SU-DHL-6 (cell line): ENCODE data around the gene TRAK1.

Experiments used
- H2AFZ ChIP-seq: fragments of 200-600 bp; sonication (generic); 2 replicates; pipeline ENCODE4 v1.6.1; 2014; ENCODE audit warnings: low read depth, mild to moderate bottlenecking, moderate library complexity, mixed read lengths, antibody characterized with exemption, low read length; ENCODE audit not compliant: severe bottlenecking
- H3F3A ChIP-seq: fragments of 200-600 bp; shearing (Covaris generic); 2 replicates; pipeline ENCODE4 v1.6.0; 2016; ENCODE audit warnings: antibody characterized with exemption, mild to moderate bottlenecking; ENCODE audit not compliant: insufficient read depth
- H3K27ac ChIP-seq: fragments of 200-600 bp; sonication (generic); 2 replicates; pipeline ENCODE4 v1.5.1; 2016; ENCODE audit warnings: low read depth, mild to moderate bottlenecking, low read length, moderate library complexity, mixed read lengths
- H3K27me3 ChIP-seq: fragments of 200-600 bp; sonication (generic), shearing (Covaris generic); 2 replicates; pipeline ENCODE4 v1.6.0; 2014; ENCODE audit warnings: mild to moderate bottlenecking, low read length
- H3K36me3 ChIP-seq: fragments of 200-600 bp; sonication (generic); 2 replicates; pipeline ENCODE4 v1.6.1; 2014; ENCODE audit warnings: mild to moderate bottlenecking, low read length, mixed read lengths
- H3K4me2 ChIP-seq: fragments of 300-600, 200-600 bp; shearing (Covaris generic), sonication (generic); 2 replicates; pipeline ENCODE4 v1.6.0; 2014; ENCODE audit warnings: low read length, low read depth, mild to moderate bottlenecking; ENCODE audit not compliant: poor library complexity, severe bottlenecking
- H3K4me3 ChIP-seq: fragments of 200-600 bp; sonication (generic); 2 replicates; pipeline ENCODE4 v1.5.1; 2014; ENCODE audit warnings: antibody characterized with exemption, low read length, mild to moderate bottlenecking, mixed read lengths; ENCODE audit not compliant: insufficient read depth, poor library complexity, severe bottlenecking
- H3K79me2 ChIP-seq: fragments of 200-600 bp; sonication (generic); 2 replicates; pipeline ENCODE4 v1.6.1; 2014; ENCODE audit warnings: mild to moderate bottlenecking, low read length, moderate library complexity; ENCODE audit not compliant: insufficient read depth
- H3K9ac ChIP-seq: fragments of 200-600 bp; sonication (generic); 2 replicates; pipeline ENCODE4 v1.7.0; 2014; ENCODE audit warnings: mild to moderate bottlenecking, low read length
- H3K9me2 ChIP-seq: fragments of 200-600 bp; sonication (generic); replicated peaks from 2 replicates; pipeline ENCODE4 v1.6.1; 2014; ENCODE audit warnings: low read length; ENCODE audit not compliant: insufficient read depth
- H3K9me3 ChIP-seq: fragments of 200-600 bp; sonication (generic); 2 replicates; pipeline ENCODE4 v1.6.1; 2014; ENCODE audit warnings: low read length, mixed read lengths; ENCODE audit not compliant: insufficient read depth
- H4K20me1 ChIP-seq: fragments of 200-600 bp; sonication (generic); 2 replicates; pipeline ENCODE4 v1.6.1; 2014; ENCODE audit warnings: low read depth, mild to moderate bottlenecking, antibody characterized with exemption, low read length, moderate library complexity, mixed read lengths
- CTCF ChIP-seq: fragments of 200-600 bp; sonication (generic); IDR thresholded peaks from one replicate; pipeline ENCODE4 v1.5.1; 2017; ENCODE audit warnings: antibody characterized with exemption, mild to moderate bottlenecking, low read length, moderate library complexity; ENCODE audit not compliant: insufficient read depth, poor library complexity, severe bottlenecking
- EZH2phosphoT487 ChIP-seq: fragments of 200-600 bp; sonication (generic), shearing (Covaris generic); conservative IDR thresholded peaks from 2 replicates; pipeline ENCODE4 v1.6.1; 2018; ENCODE audit warnings: mild to moderate bottlenecking, antibody characterized with exemption, low read length, moderate library complexity, mixed read lengths

TRAK1 gene

DNA sequence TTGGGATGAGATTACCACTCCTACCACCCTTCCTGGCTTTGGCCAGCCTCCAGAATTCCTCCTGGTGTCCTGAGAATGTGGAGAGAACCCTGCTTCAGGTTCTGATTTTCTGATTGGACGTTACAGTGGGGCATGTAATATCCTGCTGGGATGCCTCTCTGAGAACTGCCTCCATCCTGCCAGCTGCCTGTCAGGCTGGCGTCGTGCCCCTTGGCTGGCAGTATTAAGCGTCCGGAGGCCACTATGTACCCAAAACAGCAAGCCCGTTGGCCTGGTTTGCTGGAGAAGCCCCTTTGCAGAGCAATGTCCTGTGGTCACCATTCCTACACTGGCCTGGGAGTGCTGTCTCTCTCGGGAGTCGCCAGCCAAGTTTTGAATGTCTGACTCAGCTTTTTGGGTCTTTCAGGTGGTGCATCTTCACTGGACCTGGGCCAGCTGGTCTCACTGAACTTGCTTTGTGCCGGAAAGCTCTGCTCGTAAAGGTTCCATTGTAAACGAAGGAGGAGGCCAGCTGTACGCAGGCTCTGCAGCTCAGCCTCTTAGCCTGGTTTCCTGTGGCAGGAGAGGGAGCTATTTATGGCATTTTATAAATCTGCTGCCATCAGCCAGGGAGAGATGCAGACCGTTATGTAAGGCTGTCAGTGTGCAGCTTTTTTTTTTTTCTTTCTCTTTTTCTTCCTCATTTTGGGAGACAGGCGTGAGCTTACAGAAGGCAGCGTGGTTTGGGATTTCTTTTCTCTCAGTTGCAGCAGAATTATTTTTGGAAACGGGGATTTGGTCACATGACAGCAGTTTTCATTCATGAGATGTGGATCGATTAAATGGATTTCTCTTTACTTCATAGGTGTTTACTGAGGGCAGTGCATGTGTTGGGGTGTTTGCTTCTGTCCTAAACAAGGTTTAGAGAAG, 19.0 kb upstream of the TRAK1 start:
- no peaks in the 10 kb centered on the region for H3K36me3 ChIP-seq
- no peaks in the 10 kb centered on the region for H3K27me3 ChIP-seq
- H3K9me3 ChIP-seq, result no peaks in the 10 kb centered on the region
- peak overlapping the region; percentile 30 for H3K9ac ChIP-seq
- H4K20me1 ChIP-seq, result no peaks in the 10 kb centered on the region
- peak overlapping the region; percentile 84 for H3K27ac ChIP-seq
- H2AFZ ChIP-seq, result no peak overlapping the region
- peak overlapping the region; percentile 4 for H3K4me3 ChIP-seq
- peaks cover 35% of the 10 kb centered on the region for H3F3A ChIP-seq
- H3K9me2 ChIP-seq, result no peaks in the 10 kb centered on the region
- no peak for TF ChIP-seq EZH2phosphoT487
- TF ChIP-seq CTCF, result no peak
- H3K4me2 ChIP-seq, result peak overlapping the region; percentile 68
- peaks cover 96% of the 10 kb centered on the region for H3K79me2 ChIP-seq

DNA sequence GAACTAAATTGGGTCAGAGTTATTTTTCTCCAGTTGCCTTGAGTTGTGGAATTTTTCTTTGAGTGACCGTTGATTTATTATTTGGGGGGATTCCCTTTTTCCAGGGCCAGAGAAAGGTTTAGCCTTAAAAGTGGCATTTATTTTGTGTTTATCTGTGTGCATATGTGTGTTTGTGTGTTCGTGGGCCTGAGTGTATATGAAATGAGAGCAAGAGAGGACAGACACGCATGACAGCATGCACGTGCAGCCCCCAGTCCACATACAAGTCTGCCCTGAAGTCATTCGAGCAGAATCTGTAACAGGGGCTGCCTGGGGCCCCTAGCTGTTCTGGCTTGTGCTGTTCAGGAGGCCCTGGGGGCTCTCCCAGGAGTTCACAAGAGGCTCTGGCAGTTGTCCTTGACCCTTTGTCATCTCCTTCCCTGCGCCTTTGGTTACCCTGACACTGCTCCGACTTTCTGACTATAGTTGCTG, 18.3 kb upstream of the TRAK1 start:
- no peaks in the 10 kb centered on the region for H4K20me1 ChIP-seq
- no peaks in the 10 kb centered on the region for H3K9me3 ChIP-seq
- peak overlapping the region; percentile 30 for H3K9ac ChIP-seq
- H3K9me2 ChIP-seq, result no peaks in the 10 kb centered on the region
- H3K27ac ChIP-seq, result peak overlapping the region; percentile 84
- TF ChIP-seq CTCF (no peak), EZH2phosphoT487 (no peak)
- H3K27me3 ChIP-seq, result no peaks in the 10 kb centered on the region
- peak overlapping the region; percentile 68 for H3K4me2 ChIP-seq
- no peaks in the 10 kb centered on the region for H3K36me3 ChIP-seq
- peaks cover 96% of the 10 kb centered on the region for H3K79me2 ChIP-seq
- peak overlapping the region; percentile 4 for H3K4me3 ChIP-seq
- H3F3A ChIP-seq, result peaks cover 29% of the 10 kb centered on the region
- no peak overlapping the region for H2AFZ ChIP-seq

DNA sequence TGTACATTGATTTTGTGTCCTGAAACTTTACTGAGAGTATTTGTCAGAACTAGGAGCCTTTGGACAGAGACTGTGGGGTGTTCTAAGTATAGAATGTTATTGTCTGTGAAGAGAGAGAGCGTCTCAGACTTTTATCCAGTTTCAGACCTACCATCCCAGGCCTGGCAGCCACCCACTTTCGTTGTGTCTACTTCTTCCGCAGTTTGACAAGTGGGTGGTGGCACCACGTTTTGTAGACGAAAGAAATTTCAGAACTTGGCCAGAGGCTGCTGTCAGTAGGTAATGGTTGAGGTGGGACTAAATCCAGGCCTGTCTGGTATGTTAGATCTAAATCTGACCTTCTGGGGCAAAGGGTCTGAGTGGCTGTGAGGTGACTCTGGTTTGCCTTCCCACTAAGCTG, 13.4 kb upstream of the TRAK1 start:
- Histone ChIP-seq H3K27ac (no peak overlapping the region), H2AFZ (no peak overlapping the region), H3K9ac (no peak overlapping the region), H3K27me3 (no peaks in the 10 kb centered on the region), H3K36me3 (no peaks in the 10 kb centered on the region), H3K9me2 (no peaks in the 10 kb centered on the region), H3K79me2 (peaks cover 96% of the 10 kb centered on the region), H4K20me1 (no peaks in the 10 kb centered on the region), H3K9me3 (no peaks in the 10 kb centered on the region), H3F3A (peaks cover under 1% of the 10 kb centered on the region; the same call in 1 of the 2 replicates), H3K4me2 (no peak overlapping the region), H3K4me3 (no peak overlapping the region)
- no peak for TF ChIP-seq EZH2phosphoT487
- TF ChIP-seq CTCF, result no peak
